ENCODE data around the gene RAB27A.
"Not testable (repeated sequence)": the region's sequence is repeated elsewhere in the genome, so short reads cannot be mapped to it uniquely, and the experiment has no call there.

RAB27A gene

GRCh38 chr15:55290528-55291057 is 980 bp upstream of the RAB27A start:
- peak overlapping the region; percentile 96 for H3K4me3 Mint-ChIP-seq
- H3K27me3 Mint-ChIP-seq = no peaks in the 10 kb centered on the region
- H3K36me3 Mint-ChIP-seq (ENCODE audit: insufficient read depth) = peaks cover 28% of the 10 kb centered on the region
- H3K27ac Mint-ChIP-seq (ENCODE audit: low read depth) = peak overlapping the region; percentile 95
- H3K4me1 Mint-ChIP-seq = peaks cover 38% of the 10 kb centered on the region
- H3K9me3 Mint-ChIP-seq = no peaks in the 10 kb centered on the region
- DNase-seq (ENCODE audit: low spot score in 2 of 2) = peak; percentile 79 to 84
- ATAC-seq (replicated peaks; ENCODE audit: extremely low read depth, poor library complexity, severe bottlenecking) = peak; percentile 79

DNA sequence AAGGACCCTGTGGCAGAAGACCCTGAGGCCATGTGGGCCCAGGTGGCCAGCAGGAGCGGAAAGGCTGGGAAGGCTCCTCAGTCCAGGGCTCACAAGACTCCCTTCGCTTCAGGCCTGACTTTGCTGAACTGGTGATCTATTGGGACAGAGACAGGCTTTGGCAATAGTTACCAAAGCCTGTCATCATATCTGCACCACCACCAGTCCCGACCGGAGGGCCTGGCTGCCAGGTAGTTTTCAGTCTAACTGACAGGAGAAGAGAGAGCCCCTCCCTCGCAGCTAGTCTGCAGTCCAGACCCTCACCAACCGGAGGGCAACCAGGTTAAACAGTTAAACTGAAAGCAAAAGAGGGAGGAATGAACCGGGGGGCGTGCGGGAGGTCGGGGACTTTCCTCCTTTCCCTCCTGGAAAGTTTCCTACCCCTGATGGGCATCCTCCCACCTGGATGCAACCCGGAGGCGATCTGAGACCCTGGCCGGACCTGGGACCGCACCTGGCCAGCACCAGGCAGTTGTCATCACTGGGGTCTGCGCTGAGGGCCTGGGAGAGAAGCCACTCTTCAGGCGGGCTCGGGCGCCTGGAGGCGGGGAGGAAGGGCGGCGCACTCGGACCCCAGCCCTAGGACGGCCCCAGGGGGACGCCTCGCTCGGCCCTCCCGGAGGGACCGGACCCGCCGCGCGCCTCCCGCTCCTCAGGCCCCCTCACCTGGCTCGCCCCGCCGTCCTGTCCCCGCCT is 435 bp downstream of the RAB27A start:
- DNase-seq (ENCODE audit: low spot score in 2 of 2) = peak in 1 of 2 donors; percentile 27
- peak overlapping the region; percentile 95 for H3K27ac Mint-ChIP-seq (ENCODE audit: low read depth)
- no peaks in the 10 kb centered on the region for H3K9me3 Mint-ChIP-seq
- peak; percentile 10 for ATAC-seq (replicated peaks; ENCODE audit: extremely low read depth, poor library complexity, severe bottlenecking)
- peaks cover 52% of the 10 kb centered on the region for H3K4me1 Mint-ChIP-seq
- H3K27me3 Mint-ChIP-seq = no peaks in the 10 kb centered on the region
- H3K36me3 Mint-ChIP-seq (ENCODE audit: insufficient read depth) = peaks cover 30% of the 10 kb centered on the region
- peak overlapping the region; percentile 96 for H3K4me3 Mint-ChIP-seq

DNA sequence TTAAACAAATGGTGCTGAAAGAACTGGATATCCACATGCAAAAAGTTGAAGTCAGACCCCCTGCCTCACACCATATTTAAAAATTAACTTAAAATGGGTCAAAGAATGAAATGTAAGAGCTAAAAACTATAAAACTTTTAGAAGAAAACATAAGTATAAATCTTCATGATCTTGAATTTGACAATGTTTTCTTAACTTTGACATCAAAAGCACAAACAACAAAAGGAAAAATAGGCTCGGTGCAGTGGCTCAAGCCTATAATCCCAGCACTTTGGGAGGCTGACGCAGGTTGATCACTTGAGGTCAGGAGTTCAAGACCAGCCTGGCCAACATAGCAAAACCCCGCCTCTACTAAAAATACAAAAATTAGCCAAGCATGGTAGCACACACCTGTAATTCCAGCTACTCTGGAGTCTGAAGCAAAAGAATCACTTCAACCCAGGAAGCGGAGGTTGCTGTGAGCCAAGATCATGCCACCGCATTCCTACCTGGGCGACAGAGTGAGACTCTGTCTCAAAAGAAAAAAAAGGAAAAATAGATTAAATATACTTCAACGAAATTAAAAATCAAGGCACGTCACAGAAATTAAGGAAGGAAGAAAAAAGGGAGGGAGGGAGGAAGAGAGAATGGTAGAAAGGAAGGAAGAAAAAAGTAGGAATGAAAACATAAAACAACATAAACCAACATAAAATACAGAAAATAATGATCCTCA is 1.5 kb downstream of the RAB27A start:
- H3K4me1 Mint-ChIP-seq = peaks cover 61% of the 10 kb centered on the region
- no peak for ATAC-seq (replicated peaks; ENCODE audit: extremely low read depth, poor library complexity, severe bottlenecking)
- H3K36me3 Mint-ChIP-seq (ENCODE audit: insufficient read depth) = peaks cover 30% of the 10 kb centered on the region
- peak overlapping the region; percentile 95 for H3K27ac Mint-ChIP-seq (ENCODE audit: low read depth)
- no peaks in the 10 kb centered on the region for H3K9me3 Mint-ChIP-seq
- H3K4me3 Mint-ChIP-seq = peak overlapping the region; percentile 96
- H3K27me3 Mint-ChIP-seq = no peaks in the 10 kb centered on the region
- DNase-seq (ENCODE audit: low spot score in 2 of 2) = no peak

- Mint-ChIP-seq H3K36me3 (ENCODE audit: insufficient read depth) (peaks cover 33% of the 10 kb centered on the region), H3K4me3 (peak overlapping the region; percentile 96), H3K4me1 (peaks cover 76% of the 10 kb centered on the region), H3K27ac (ENCODE audit: low read depth) (peak overlapping the region; percentile 95)
- not testable (repeated sequence) for H3K27me3 Mint-ChIP-seq; DNase-seq (ENCODE audit: low spot score in 2 of 2); ATAC-seq (replicated peaks; ENCODE audit: extremely low read depth, poor library complexity, severe bottlenecking); H3K9me3 Mint-ChIP-seq
Observed at GRCh38 chr15:55286442-55287189, 3.0 kb downstream of the RAB27A start.

DNA sequence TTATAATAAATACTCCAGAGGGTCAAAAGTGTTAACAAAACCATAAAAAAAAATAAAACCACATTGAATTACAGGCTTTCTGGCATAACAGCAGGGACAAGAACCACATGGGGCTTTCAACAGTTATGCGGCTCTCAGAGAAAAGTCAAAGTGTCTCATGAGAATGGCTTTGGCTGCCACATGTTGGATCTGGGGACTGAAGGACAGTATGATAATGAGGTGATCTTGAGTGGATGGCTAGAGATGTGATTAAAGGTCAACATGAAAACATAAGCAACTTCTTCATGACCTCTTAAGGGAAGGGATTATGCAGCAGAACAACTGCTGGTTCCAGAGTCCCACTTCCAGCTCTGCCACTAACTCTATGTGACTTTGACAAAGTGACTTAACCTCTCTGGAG is 5.2 kb downstream of the RAB27A start:
- Mint-ChIP-seq H3K27ac (ENCODE audit: low read depth) (peak overlapping the region; percentile 95), H3K36me3 (ENCODE audit: insufficient read depth) (peaks cover 30% of the 10 kb centered on the region), H3K9me3 (no peaks in the 10 kb centered on the region), H3K4me3 (peak overlapping the region; percentile 96), H3K27me3 (no peaks in the 10 kb centered on the region), H3K4me1 (peaks cover 92% of the 10 kb centered on the region)
- DNase-seq (ENCODE audit: low spot score in 2 of 2) (no peak), ATAC-seq (replicated peaks; ENCODE audit: extremely low read depth, poor library complexity, severe bottlenecking) (no peak)

GRCh38 chr15:55283379-55284147 is 6.0 kb downstream of the RAB27A start:
- ATAC-seq (replicated peaks; ENCODE audit: extremely low read depth, poor library complexity, severe bottlenecking) = no peak
- no peaks in the 10 kb centered on the region for H3K27me3 Mint-ChIP-seq
- peaks cover 21% of the 10 kb centered on the region for H3K36me3 Mint-ChIP-seq (ENCODE audit: insufficient read depth)
- DNase-seq (ENCODE audit: low spot score in 2 of 2) = no peak
- peaks cover 95% of the 10 kb centered on the region for H3K4me1 Mint-ChIP-seq
- H3K4me3 Mint-ChIP-seq = peak overlapping the region; percentile 74
- peak overlapping the region; percentile 95 for H3K27ac Mint-ChIP-seq (ENCODE audit: low read depth)
- H3K9me3 Mint-ChIP-seq = no peaks in the 10 kb centered on the region

DNA sequence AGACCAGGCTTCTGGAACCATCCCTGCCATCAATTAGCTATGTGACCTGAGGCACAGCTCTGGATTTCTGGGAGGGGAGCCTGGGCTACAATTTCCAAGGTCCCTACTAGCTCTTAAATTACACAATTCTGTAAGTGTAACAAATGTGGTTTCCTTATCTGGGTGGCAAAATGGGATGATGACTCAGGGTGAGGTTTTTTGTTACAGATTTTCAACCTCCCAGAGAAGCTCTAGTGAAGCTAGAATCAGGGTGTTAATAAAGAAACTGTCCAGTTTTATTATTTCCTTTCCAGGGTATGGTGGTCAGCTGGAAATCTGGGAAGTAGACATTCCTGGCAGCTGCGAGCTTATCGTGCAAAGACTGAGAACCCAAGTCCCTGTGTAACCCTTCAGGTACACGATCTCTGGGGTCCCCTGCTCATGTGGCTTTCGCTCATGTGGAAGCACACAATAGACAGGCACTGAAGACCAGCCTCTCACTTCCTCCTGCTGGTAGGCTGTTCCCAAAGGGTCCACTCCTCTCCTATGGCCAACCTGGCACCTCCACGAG is 7.3 kb downstream of the RAB27A start:
- Mint-ChIP-seq H3K27ac (ENCODE audit: low read depth) (peak overlapping the region; percentile 95), H3K36me3 (ENCODE audit: insufficient read depth) (peaks cover 18% of the 10 kb centered on the region), H3K9me3 (no peaks in the 10 kb centered on the region), H3K4me3 (peak overlapping the region; percentile 74), H3K27me3 (no peaks in the 10 kb centered on the region), H3K4me1 (peaks cover 93% of the 10 kb centered on the region)
- ATAC-seq (replicated peaks; ENCODE audit: extremely low read depth, poor library complexity, severe bottlenecking) (peak; percentile 48), DNase-seq (ENCODE audit: low spot score in 2 of 2) (peak in 1 of 2 donors; percentile 22)

DNA sequence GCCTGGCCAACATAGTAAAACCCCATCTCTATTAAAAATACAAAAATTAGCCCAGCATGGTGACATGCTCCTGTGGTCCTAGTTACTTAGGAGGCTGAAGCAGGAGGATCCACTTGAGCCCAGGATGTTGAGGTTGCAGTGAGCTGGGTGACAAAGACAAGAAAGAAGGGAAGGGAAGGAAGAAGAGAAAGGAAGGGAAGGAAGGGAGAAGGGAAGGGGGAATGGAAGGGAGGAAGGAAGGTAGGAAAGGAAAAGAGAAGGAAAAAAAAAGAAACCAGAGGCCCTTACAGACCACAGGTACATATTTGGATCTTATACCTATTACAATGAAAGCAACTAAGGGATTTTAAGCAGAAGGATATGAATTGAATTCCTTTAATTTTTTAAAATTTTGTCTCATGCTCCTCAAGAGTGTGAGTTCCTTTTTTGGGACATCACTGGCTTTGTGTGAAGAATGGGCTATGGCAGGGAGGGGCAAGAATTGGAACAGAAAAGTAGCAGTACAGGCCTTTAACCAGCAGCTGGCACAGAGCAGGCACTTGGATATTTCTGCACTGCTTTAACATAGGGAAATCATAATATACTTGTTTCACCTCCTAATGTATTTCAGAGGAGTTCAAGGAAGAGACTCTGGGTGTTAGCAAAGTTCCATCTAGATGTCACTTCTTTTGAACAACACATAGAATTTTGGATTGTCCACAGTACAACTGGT is 7.9 kb downstream of the RAB27A start:
- DNase-seq (ENCODE audit: low spot score in 2 of 2) (no peak), ATAC-seq (replicated peaks; ENCODE audit: extremely low read depth, poor library complexity, severe bottlenecking) (no peak)
- peaks cover 21% of the 10 kb centered on the region for H3K36me3 Mint-ChIP-seq (ENCODE audit: insufficient read depth)
- H3K27ac Mint-ChIP-seq (ENCODE audit: low read depth) = peak overlapping the region; percentile 29
- peaks cover 93% of the 10 kb centered on the region for H3K4me1 Mint-ChIP-seq
- no peaks in the 10 kb centered on the region for H3K9me3 Mint-ChIP-seq
- peak overlapping the region; percentile 74 for H3K4me3 Mint-ChIP-seq
- H3K27me3 Mint-ChIP-seq = no peaks in the 10 kb centered on the region

DNA sequence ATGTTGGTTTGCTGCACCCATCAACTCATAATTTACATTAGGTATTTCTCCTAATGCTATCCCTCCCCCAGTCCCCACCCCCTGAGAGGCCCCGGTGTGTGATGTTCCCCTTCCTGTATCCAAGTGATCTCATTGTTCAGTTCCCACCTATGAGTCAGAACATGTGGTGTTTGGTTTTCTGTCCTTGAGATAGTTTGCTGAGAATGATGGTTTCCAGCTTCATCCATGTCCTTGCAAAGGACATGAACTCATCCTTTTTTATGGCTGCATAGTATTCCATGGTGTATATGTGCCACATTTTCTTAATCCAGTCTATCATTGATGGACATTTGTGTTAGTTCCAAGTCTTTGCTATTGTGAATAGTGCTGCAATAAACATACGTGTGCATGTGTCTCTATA is 9.0 kb downstream of the RAB27A start:
- H3K27me3 Mint-ChIP-seq; H3K9me3 Mint-ChIP-seq; DNase-seq (ENCODE audit: low spot score in 2 of 2); ATAC-seq (replicated peaks; ENCODE audit: extremely low read depth, poor library complexity, severe bottlenecking): not testable (repeated sequence)
- Mint-ChIP-seq H3K4me1 (peaks cover 93% of the 10 kb centered on the region), H3K27ac (ENCODE audit: low read depth) (peak overlapping the region; percentile 92), H3K4me3 (peak overlapping the region; percentile 50), H3K36me3 (ENCODE audit: insufficient read depth) (peaks cover 15% of the 10 kb centered on the region)

DNA sequence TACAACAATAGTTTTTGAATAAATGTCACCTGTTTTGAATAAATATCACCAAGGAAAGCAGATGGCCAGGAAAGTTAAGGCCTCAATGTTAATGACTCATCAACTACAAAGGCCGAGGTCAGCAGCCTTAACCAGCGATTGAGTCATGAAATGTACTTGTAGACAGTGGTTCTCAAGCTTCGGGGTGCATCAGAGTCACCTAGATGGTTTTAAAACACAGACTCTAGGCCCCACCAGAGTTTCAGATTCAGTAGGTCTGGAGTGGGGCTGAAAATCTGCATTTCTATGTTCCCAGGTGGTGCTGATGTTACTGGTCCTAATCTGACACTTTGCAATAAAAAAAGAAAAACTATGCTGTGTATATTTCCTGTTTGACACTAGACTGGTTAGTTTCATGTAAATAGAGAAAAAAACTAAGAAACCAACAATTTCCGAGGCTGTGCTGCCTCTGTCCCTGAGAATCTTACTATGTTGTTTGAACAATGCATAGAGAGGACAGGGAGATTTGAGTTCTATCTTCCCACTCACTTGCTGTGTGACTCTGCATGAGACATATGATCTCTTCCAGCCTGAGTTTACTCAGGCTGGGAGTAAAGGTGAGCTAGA is 9.8 kb downstream of the RAB27A start:
- H3K27ac Mint-ChIP-seq (ENCODE audit: low read depth) = peak overlapping the region; percentile 92
- H3K4me1 Mint-ChIP-seq = peaks cover 93% of the 10 kb centered on the region
- H3K27me3 Mint-ChIP-seq = no peaks in the 10 kb centered on the region
- no peaks in the 10 kb centered on the region for H3K9me3 Mint-ChIP-seq
- peak overlapping the region; percentile 80 for H3K4me3 Mint-ChIP-seq
- DNase-seq (ENCODE audit: low spot score in 2 of 2) (peak in 1 of 2 donors; percentile 38), ATAC-seq (replicated peaks; ENCODE audit: extremely low read depth, poor library complexity, severe bottlenecking) (peak; percentile 55)
- peaks cover 14% of the 10 kb centered on the region for H3K36me3 Mint-ChIP-seq (ENCODE audit: insufficient read depth)

Measured in central memory CD8-positive, alpha-beta T cell (primary cell).